Omental fat pad (tissue), 4 donors: ENCODE measurements around the gene CDK5RAP3. TPM values are rescaled to one million over a fixed set of nuclear protein-coding genes. Genes with fewer than 3 reads are reported as not detected.
"Not testable (repeated sequence)": the region's sequence is repeated elsewhere in the genome, so short reads cannot be mapped to it uniquely, and the experiment has no call there.

Experiments
- ATAC-seq: fragments of 150-250 bp; one replicate; pipeline ENCODE4 v1.9.1; 2016; ENCODE audit warnings: mild to moderate bottlenecking, moderate library complexity; ENCODE audit not compliant: low FRiP score
- DNase-seq: peaks from one replicate; pipeline ENCODE4 v3.0.0-alpha.2; 2019; ENCODE audit warnings: low spot score
- total RNA-seq, 4 donors: library from RNA; depleted of rRNA; stranded (reverse); fragments of >200 nt; gene quantifications; one replicate each; pipeline ENCODE4 v1.1.0, GENCODE V29; 2016
- TF ChIP-seq, protein P1 (sequence below), 3 donors: fragments of 450-650 bp; IDR thresholded peaks; one replicate each; pipeline ENCODE4 v1.5.1; 2016 to 2017; ENCODE audit warnings: antibody characterized with exemption in 3 of 3, mild to moderate bottlenecking in 3 of 3, moderate library complexity in 2 of 3

The CDK5RAP3 gene
- total RNA-seq, 4 donors from 2014 or later: 72.4 to 156 (median 100) TPM

DNA sequence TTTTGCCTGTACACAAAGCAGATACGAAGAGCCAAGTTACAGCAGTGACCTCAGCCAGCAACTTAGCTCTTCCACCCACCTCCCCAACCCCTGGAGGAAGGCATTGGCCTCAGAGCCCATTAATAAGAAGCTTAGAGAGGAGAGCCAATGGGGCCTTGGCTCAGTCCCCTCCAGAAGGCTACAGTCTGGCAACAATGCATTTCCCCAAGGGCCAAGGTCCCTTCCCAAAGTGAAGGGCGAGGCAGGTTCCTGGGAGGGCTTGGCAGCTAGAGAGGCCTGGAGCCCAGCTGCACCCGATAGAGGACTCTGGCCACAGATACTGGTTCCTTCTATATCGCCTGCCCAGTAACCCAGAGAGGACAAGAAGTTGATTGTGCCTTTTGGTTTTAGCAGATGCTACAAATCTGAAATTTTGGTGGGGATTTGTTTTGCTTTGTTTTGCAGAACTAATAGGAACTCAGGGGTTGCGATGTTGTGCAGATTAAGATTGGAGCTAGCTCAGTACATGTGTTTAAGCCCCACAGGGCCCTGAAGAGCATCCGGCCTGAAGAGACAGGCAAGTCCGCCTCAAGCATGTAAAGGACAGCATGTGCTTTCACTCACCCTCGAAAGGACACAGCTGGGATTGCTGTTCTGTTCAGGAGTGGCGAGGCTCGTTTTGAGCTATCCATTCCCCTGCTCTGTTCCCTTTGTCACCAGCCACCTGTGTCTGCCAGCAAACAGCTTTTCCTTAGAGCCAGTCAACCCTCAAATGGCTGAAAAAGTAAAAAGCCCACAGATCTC is 41.5 kb upstream of the CDK5RAP3 start:
- no peak for DNase-seq
- no peak for ATAC-seq
- TF ChIP-seq, protein P1, sequence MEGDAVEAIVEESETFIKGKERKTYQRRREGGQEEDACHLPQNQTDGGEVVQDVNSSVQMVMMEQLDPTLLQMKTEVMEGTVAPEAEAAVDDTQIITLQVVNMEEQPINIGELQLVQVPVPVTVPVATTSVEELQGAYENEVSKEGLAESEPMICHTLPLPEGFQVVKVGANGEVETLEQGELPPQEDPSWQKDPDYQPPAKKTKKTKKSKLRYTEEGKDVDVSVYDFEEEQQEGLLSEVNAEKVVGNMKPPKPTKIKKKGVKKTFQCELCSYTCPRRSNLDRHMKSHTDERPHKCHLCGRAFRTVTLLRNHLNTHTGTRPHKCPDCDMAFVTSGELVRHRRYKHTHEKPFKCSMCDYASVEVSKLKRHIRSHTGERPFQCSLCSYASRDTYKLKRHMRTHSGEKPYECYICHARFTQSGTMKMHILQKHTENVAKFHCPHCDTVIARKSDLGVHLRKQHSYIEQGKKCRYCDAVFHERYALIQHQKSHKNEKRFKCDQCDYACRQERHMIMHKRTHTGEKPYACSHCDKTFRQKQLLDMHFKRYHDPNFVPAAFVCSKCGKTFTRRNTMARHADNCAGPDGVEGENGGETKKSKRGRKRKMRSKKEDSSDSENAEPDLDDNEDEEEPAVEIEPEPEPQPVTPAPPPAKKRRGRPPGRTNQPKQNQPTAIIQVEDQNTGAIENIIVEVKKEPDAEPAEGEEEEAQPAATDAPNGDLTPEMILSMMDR (IDR thresholded peaks at IDR 0.05): no peak

DNA sequence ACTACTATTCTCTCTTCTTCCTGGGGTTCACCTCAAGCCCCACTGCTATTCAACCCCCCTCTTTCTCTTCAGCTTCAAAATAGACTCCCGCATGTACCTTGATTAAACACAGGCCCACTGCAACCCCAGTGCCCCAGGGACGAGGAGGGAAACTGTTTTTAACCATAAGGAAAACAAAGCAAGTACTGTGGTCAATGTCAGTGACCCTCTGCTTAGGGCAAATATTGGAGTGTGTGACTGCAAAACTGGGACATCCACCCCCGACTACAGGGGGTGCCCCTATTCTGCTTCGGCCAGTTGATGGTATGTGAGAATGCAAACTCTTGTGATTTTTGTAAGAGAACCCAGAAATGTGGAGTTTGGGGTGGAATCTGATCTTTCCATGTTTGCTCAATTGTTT is 39.1 kb upstream of the CDK5RAP3 start:
- DNase-seq (no peak), ATAC-seq (no peak)
- TF ChIP-seq, protein P1 (IDR thresholded peaks at IDR 0.05): no peak

DNA sequence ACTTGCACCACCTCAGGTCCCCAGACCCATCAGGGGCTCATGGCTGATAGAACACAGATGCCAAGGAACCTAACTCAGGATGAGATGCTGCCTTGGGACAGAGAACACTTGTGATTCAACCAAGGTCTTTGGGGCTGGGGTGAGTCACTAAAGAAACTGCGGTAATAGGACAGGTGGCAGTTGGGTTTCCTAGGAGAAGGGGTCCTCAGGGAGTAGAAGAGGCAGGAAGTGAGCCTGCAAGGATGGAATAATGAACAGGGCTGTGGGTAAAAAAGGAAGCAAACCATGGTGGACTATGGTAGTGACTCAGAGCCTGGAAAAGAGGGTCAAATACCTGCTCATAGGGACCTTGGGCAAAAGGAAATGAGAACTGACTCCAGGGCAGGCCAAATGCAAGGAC is 36.1 kb upstream of the CDK5RAP3 start:
- TF ChIP-seq, protein P1 (IDR thresholded peaks at IDR 0.05): no peak
- DNase-seq (no peak), ATAC-seq (no peak)

DNA sequence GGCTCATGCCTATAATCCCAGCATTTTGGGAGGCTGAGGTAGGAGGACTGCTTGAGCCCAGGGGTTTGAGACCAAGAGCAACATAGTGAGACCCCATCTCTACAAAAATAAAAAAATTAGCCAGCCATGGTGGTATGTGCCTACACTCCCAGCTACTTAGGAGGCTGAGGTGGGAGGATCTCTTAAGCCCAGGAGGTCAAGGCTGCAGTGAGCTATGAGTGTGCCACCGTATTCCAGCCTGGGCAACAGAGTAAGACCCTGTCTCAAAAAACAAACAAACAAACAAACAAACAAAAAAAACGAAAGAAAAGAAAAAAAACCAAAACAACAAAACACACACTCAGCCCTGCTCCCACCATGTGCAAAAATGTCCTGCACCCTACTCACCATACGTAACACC is 35.4 kb upstream of the CDK5RAP3 start:
- not testable (repeated sequence) for DNase-seq, ATAC-seq

DNA sequence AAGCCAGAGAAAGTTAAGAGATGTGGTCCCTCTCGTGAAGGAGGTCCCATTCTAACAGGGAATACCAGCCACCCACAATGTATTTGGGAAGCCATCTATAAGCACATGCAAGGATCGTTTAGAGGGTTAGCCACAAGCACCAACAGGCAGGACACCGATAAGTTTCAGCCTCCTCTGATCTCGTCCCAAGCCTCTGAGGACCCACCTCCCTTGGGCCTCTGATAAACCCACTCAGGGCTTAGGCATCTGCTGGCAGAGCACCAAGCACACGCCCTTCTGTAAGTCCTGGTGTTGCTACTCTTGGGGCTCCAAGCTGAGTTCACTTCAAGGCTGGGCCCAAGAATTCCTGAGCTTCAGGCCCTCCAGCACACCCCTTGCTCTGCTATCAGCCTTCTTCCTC is 35.0 kb upstream of the CDK5RAP3 start:
- TF ChIP-seq, protein P1 (IDR thresholded peaks at IDR 0.05): no peak
- no peak for DNase-seq
- ATAC-seq: peak; percentile 54

DNA sequence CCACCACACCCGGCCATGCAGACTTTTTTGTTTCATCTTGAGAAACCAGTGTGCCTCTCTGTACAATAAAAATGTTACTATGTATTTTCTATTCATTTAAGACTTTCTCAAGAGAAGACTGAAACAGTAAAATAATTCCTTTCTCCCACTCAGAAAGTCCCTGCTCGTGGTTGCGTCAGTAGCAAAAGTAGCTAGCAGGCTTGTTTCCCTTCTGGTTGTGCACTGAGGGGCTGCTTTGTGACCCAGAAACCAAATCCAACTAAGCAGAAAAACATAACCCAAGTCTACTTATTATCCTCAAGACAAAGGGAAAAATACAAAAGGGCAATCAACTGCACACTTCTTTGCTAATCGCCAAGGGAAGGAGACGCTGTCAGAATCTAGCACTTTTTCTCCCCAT is 33.0 kb upstream of the CDK5RAP3 start:
- TF ChIP-seq, protein P1 (IDR thresholded peaks at IDR 0.05): no peak
- ATAC-seq: no peak
- DNase-seq: no peak

DNA sequence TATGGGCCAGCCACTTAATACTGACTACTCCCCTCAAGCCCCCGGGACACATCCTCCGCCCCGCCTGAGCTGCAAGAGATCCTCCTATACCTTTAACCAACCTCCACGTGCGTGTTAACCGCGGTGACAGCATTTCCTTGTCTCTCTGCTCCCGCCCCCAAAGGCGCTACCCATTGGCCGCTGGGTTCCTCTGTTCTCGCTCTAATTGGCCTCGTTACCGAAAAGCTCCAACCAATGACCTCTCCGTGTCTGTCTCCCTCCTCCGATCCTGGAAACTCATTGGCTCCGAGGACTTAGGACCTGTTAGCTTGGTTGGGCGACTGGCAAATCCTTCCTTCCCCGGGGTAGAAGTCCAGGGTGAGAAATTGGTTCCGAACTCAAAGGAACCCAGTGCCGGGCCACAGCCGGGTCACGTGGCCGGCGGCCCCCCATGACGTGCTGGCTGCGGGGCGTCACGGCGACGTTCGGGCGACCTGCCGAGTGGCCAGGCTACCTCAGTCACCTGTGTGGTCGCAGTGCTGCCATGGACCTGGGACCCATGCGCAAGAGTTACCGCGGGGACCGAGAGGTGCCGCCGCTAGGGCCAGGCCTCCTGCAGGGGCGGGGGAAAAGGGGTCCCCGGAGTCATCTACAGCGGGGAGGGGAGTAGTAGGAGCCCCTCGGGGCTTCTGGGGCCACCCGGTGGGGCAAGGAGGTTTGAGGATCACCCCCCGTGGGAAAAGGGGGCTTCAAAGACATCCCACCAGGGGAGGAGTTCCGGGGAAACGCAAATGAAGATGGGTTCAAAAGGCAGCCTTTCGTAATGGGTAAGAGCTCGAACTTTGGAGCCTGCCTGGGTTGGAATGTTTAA is 29.4 kb upstream of the CDK5RAP3 start, which contains the start of gene PNPO:
TSS of gene PNPO (plus strand) at position 326 of the 850 bp plus-strand sequence. CDS start at position 431, 105 bp downstream.
- TF ChIP-seq, protein P1 (IDR thresholded peaks at IDR 0.05): no peak
- ATAC-seq (peak; percentile 93), DNase-seq (peak; percentile 87)
